IMR-90 (cell line): Measurements from ENCODE around the gene TBC1D9B. TPM values are rescaled to one million over a fixed set of nuclear protein-coding genes. Genes with fewer than 3 reads are reported as not detected.
A peak's percentile ranks its signal among the peaks of the same experiment; 100 is the strongest.

Source experiments
- ATAC-seq: fragments of 200-7000 bp; cut with Tn5 transposase; 2 replicates; pipeline ENCODE4 v1.9.1; 2020; ENCODE audit warnings: low read depth, mild to moderate bottlenecking, moderate library complexity
- BruUV-seq: library from RNA; stranded (reverse); fragments of 400-500 nt; replicated peaks from 2 replicates; lab custom pipeline; 2021; lab: Mats Ljungman, UMichigan
- CTCF ChIA-PET: fragments of 300-600 bp; formaldehyde crosslinking; extraction: SDS; loops from one replicate; lab custom pipeline; 2021; ENCODE audit warnings: antibody characterized with exemption; lab: Yijun Ruan, JAX
- POLR2A ChIA-PET: fragments of 300-600 bp; sonication (Branson Sonifier 250); formaldehyde crosslinking; loops from one replicate; lab custom pipeline; 2022; ENCODE audit warnings: antibody characterized with exemption; ENCODE audit not compliant: unreplicated experiment; lab: Charles Lee
- DNase-seq: peaks from one replicate; pipeline ENCODE4 v3.0.0; 2013
- H2AFZ ChIP-seq: replicated peaks from 2 replicates; pipeline ENCODE3; 2013; ENCODE audit warnings: low read length, mild to moderate bottlenecking; ENCODE audit not compliant: poor library complexity
- H2AK5ac ChIP-seq: 2 replicates; pipeline ENCODE4 v1.6.1; 2013; ENCODE audit warnings: low read depth, low read length, inconsistent platforms
- H2AK9ac ChIP-seq: replicated peaks from 2 replicates; pipeline ENCODE3; 2013; ENCODE audit warnings: mild to moderate bottlenecking, low read depth, low read length, moderate library complexity; ENCODE audit not compliant: poor library complexity
- H2BK120ac ChIP-seq: 2 replicates; pipeline ENCODE4 v1.6.1; 2013; ENCODE audit warnings: low read depth, low read length, inconsistent platforms
- H2BK15ac ChIP-seq: 3 replicates; pipeline ENCODE4 v1.6.1; 2013; ENCODE audit warnings: low read depth, low read length, inconsistent platforms
- H2BK20ac ChIP-seq: 2 replicates; pipeline ENCODE4 v1.6.1; 2013; ENCODE audit warnings: low read depth, mild to moderate bottlenecking, inconsistent platforms, low read length, moderate library complexity
- H2BK5ac ChIP-seq: 2 replicates; pipeline ENCODE4 v1.6.1; 2013; ENCODE audit warnings: mild to moderate bottlenecking, low read depth, low read length, inconsistent platforms; ENCODE audit not compliant: poor library complexity, severe bottlenecking
- H3K14ac ChIP-seq: replicated peaks from 2 replicates; pipeline ENCODE4 v1.6.1; 2013; ENCODE audit warnings: low read depth, low read length, inconsistent platforms
- H3K18ac ChIP-seq: 2 replicates; pipeline ENCODE4 v1.6.1; 2013; ENCODE audit warnings: low read depth, low read length, control low read depth
- H3K23ac ChIP-seq: 2 replicates; pipeline ENCODE4 v1.6.1; 2013; ENCODE audit warnings: low read depth, low read length, inconsistent platforms
- H3K27ac ChIP-seq: 2 replicates; pipeline ENCODE4 v1.5.1; 2013; ENCODE audit warnings: mild to moderate bottlenecking, control low read depth, low read length; ENCODE audit not compliant: insufficient read depth
- H3K27me3 ChIP-seq: 2 replicates; pipeline ENCODE4 v1.6.1; 2013; ENCODE audit warnings: low read length; ENCODE audit not compliant: control insufficient read depth, insufficient read depth
- H3K36me3 ChIP-seq: 2 replicates; pipeline ENCODE4 v1.6.1; 2013; ENCODE audit warnings: low read length, mixed read lengths; ENCODE audit not compliant: control insufficient read depth, insufficient read depth
- H3K4ac ChIP-seq: 2 replicates; pipeline ENCODE4 v1.6.1; 2013; ENCODE audit warnings: low read depth, low read length, inconsistent platforms
- H3K4me1 ChIP-seq: 2 replicates; pipeline ENCODE4 v1.6.1; 2013; ENCODE audit warnings: low read length, mixed read lengths; ENCODE audit not compliant: control insufficient read depth, insufficient read depth
- H3K4me2 ChIP-seq: 2 replicates; pipeline ENCODE4 v1.6.1; 2013; ENCODE audit warnings: low read depth, mild to moderate bottlenecking, control low read depth, low read length, moderate library complexity
- H3K4me3 ChIP-seq: 2 replicates; pipeline ENCODE4 v1.5.1; 2013; ENCODE audit warnings: low read depth, mild to moderate bottlenecking, control low read depth, low read length, moderate library complexity; ENCODE audit not compliant: insufficient read depth
- H3K56ac ChIP-seq: 2 replicates; pipeline ENCODE4 v1.6.1; 2013; ENCODE audit warnings: low read length, inconsistent platforms; ENCODE audit not compliant: insufficient read depth; ENCODE audit errors: extremely low read depth
- H3K79me1 ChIP-seq, 2 experiments: 2 replicates each; pipeline ENCODE4 v1.6.1; 2013; ENCODE audit warnings: low read length in 2 of 2, inconsistent platforms in 1 of 2, low read depth in 1 of 2
- H3K9ac ChIP-seq: 2 replicates; pipeline ENCODE4 v1.6.1; 2013; ENCODE audit warnings: low read depth, low read length, control low read depth
- H3K9me1 ChIP-seq: 2 replicates; pipeline ENCODE4 v1.6.1; 2013; ENCODE audit warnings: low read length, inconsistent platforms; ENCODE audit not compliant: insufficient read depth
- H3K9me3 ChIP-seq: 2 replicates; pipeline ENCODE4 v1.6.1; 2013; ENCODE audit warnings: low read length; ENCODE audit not compliant: control insufficient read depth, insufficient read depth
- H4K20me1 ChIP-seq: 2 replicates; pipeline ENCODE4 v1.6.1; 2013; ENCODE audit warnings: low read length, inconsistent platforms; ENCODE audit not compliant: insufficient read depth
- H4K5ac ChIP-seq: 2 replicates; pipeline ENCODE4 v1.6.1; 2013; ENCODE audit warnings: mild to moderate bottlenecking, low read depth, low read length, control low read depth
- H4K8ac ChIP-seq, 2 experiments: 2 replicates each; pipeline ENCODE4 v1.6.1; 2013; ENCODE audit warnings: low read depth in 2 of 2, low read length in 2 of 2, control low read depth in 1 of 2, inconsistent platforms in 1 of 2
- H4K91ac ChIP-seq: 2 replicates; pipeline ENCODE4 v1.6.1; 2013; ENCODE audit warnings: low read depth, low read length, inconsistent platforms; ENCODE audit not compliant: insufficient read depth
- POLR2A ChIP-seq: IDR thresholded peaks from 2 replicates; pipeline ENCODE4 v1.6.1; 2012; ENCODE audit warnings: mild to moderate bottlenecking, low read depth, low read length
- RFX5 ChIP-seq: IDR thresholded peaks from 2 replicates; pipeline ENCODE4 v1.8.0; 2012; ENCODE audit warnings: low read depth, mild to moderate bottlenecking, low read length, moderate library complexity
- WGBS, 2 experiments: methylation state at CpG; one replicate each; pipeline versions ENCODE4 v1.1.5 to v1.1.7; 2013; ENCODE audit warnings: missing lambda C conversion rate in 2 of 2; ENCODE audit not compliant: insufficient read length in 1 of 2; ENCODE audit errors: extremely low coverage in 2 of 2; 5-methylcytosine and 5-hydroxymethylcytosine counted together
- dilution Hi-C: fragments of 300-500 bp; cut with HindIII; formaldehyde crosslinking; loops from one replicate; pipeline ENCODE4 v1.14.3; 2018; ENCODE audit warnings: low sequenced_read_pairs; ENCODE audit not compliant: unreplicated experiment
- in situ Hi-C: fragments of 300-500 bp; cut with MboI; formaldehyde crosslinking; loops from 3 replicates; pipeline ENCODE4 v1.14.3; 2019; ENCODE audit warnings: low sequenced_read_pairs, inconsistent platforms, mixed read lengths
- intact Hi-C: fragments of 100-400 bp; cut with micrococcal nuclease; formaldehyde crosslinking; loops from 2 replicates; pipeline ENCODE4 v1.10.0; 2022
- polyA plus RNA-seq, 3 experiments: library from polyadenylated mRNA; depleted of rRNA; stranded (reverse); fragments of >200 nt; gene quantifications; 2 replicates each; pipeline ENCODE4 v1.2.3, GENCODE V29; 2012; ENCODE audit warnings: low replicate concordance in 1 of 3
- total RNA-seq: library from RNA; depleted of rRNA; stranded (reverse); fragments of >200 nt; gene quantifications from 2 replicates; pipeline ENCODE4 v1.2.3, GENCODE V29; 2012

TBC1D9B gene
- total and polyA plus RNA-seq, 2 of the 4 experiments (the other 2 are of a cell fraction) = 58.6 to 78.1 TPM

DNA sequence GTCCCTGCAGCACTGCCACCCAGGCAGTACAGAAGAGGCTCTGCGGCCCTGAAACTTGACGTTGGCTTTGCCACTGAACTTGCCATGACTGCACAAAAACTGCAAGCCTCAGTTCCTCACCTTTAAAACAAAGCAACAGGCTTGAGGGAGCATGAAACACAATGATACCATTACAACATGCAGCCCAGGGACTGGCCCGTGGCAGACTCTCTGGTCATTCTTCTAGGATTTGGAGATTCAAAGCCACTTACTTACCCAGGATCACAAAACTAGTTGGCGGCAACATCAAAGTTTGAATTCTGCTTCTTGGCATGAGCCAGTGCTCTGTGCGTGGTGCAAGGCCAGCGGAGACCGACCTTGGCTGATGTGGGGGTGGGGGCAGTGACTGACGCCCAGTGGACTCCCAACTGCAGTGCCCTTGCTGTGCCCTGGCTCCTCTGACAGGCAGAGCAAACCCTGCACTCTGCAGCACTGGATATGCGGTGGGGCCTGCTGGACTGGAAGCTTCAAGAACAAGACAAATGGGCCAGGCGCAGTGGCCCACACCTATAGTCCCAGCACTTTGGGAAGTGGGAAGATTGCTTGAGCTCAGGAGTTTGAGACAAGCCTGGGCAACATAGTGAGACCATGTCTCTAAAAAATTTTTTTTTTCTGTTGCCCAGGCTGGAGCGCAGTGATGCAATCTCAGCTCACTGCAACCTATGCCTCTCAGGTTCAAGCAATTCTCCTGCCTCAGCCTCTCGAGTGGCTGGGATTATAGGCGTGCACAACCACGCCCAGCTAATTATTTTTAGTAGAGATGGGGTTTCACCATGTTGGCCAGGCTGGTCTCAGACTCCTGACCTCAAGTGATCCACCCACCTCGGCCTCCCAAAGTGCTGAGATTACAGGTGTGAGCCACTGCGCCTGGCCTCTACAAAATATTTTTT, 68.1 kb downstream of the TBC1D9B start:
- H3K27ac ChIP-seq = no peak overlapping the region
- CTCF ChIA-PET = no interaction called here
- 90% methylated on average over 3 of the region's 16 CpGs; no CpG with 5 or more reads in 1 of the 2 experiments for WGBS, 2 experiments
- BruUV-seq = no TSS peak
- dilution Hi-C loops (no loop called here), intact Hi-C loops (no loop called here), in situ Hi-C loops (no loop called here)
- peaks cover 0 to 9% of the 10 kb centered on the region in 2 experiments; a peak in 2 of 4 replicates for H3K79me1 ChIP-seq
- H3K18ac ChIP-seq = no peak overlapping the region
- H3K23ac ChIP-seq = no peak overlapping the region
- H2AK5ac ChIP-seq = no peak overlapping the region
- no peaks in the 10 kb centered on the region for H3K4me1 ChIP-seq
- H3K9me1 ChIP-seq = no peaks in the 10 kb centered on the region; the same call in 1 of the 2 replicates
- no peak overlapping the region for H3K14ac ChIP-seq
- no peak overlapping the region for H3K4me2 ChIP-seq
- H2BK20ac ChIP-seq = no peak overlapping the region
- H3K36me3 ChIP-seq = peaks cover 47% of the 10 kb centered on the region
- H2BK120ac ChIP-seq = no peak overlapping the region
- POLR2A ChIA-PET = no interaction called here
- H4K20me1 ChIP-seq = peaks cover 38% of the 10 kb centered on the region
- peak; percentile 39 for DNase-seq
- H2AK9ac ChIP-seq = no peak overlapping the region
- H3K27me3 ChIP-seq = no peaks in the 10 kb centered on the region
- H2BK5ac ChIP-seq = no peak overlapping the region
- H2AFZ ChIP-seq = no peak overlapping the region
- H3K9ac ChIP-seq = no peak overlapping the region
- ATAC-seq = peak; percentile 5; the same call in 1 of the 2 replicates
- H3K4ac ChIP-seq = no peak overlapping the region
- H4K8ac ChIP-seq = peak overlapping the region in 1 of 2 experiments; percentile 42; a peak in 1 of 4 replicates
- H3K4me3 ChIP-seq = no peak overlapping the region
- no peak overlapping the region for H2BK15ac ChIP-seq
- H3K56ac ChIP-seq = no peak overlapping the region
- H4K91ac ChIP-seq = no peak overlapping the region
- no peak overlapping the region for H4K5ac ChIP-seq
- peaks cover 4% of the 10 kb centered on the region for H3K9me3 ChIP-seq
- peak; percentile 14 for TF ChIP-seq POLR2A
- TF ChIP-seq RFX5 = no peak
